GM18907 (cell line): ENCODE measurements around the gene PGS1.

ENCODE experiments used
- ATAC-seq: cut with Tn5 transposase; IDR thresholded peaks from one replicate; pipeline ENCODE4 v1.9.1; 2021; ENCODE audit warnings: mild to moderate bottlenecking, moderate library complexity; ENCODE audit not compliant: unreplicated experiment

Gene PGS1

DNA sequence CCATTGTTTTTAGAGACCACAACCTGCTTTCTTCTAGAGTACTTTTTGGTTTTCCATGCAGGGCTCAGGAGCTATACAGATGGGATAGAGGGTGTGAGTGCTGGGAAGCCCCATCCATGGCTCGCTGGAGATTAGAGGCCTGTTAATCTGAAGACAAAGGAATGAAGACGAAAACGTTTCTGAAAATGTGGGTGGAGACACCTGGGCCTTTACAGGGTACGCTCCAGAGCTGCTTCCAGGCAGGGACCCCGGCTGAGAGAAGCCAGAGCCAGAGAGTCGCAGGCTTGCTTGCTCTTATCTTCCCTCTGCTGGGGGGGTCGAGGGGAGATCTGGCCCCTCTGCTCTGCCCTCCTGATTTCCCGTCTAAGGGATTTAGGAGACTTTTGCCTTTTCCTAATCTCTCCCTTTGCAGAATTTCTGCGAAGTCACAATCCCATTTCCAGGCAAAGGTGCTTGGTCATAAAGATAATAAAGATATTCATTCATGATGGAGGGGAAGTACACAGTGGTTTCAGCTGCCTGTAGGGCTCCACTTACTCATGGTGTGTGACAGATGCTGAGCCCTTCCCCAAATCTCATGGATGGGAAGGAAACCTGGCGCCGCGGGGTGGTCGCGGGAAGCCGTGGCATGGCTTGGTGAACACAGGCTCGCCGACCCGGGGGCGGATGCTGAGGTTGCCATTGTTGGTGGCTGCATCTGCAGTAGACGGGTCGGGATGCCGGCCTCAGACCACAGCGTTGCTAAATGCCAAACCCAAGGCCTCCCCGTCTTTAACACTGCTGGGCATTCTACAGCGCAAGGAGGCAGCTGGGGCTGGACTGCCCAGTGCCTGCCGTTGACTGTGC, 13.8 kb upstream of the PGS1 start:
- no peak for ATAC-seq

DNA sequence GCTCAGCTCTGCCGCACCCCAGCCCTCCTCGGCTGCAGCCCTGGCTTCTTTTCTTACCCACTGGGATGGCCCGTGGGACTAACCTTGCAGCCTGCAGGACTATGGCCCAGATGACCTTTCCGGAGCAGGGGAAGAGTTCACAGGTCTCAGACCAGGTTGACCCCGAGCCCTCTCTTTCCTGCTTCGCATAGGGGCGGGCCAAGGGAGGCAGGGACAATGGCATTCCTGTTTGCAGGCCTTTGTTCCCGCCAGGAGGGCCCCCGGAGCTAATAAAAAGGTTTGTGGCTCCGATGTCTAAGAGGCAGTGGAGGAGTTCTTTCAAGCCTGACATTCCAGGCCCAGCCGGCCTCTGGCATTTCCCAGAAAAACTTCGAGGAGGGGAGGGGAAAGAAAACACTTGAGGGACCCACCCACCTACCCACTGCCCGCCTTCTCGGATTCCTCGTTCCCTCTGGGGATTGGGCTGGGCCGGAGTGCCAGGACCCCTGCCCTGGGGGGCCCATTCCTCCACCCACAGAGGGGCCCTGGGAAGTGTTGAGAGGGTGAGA, 12.8 kb upstream of the PGS1 start:
- ATAC-seq, result no peak

DNA sequence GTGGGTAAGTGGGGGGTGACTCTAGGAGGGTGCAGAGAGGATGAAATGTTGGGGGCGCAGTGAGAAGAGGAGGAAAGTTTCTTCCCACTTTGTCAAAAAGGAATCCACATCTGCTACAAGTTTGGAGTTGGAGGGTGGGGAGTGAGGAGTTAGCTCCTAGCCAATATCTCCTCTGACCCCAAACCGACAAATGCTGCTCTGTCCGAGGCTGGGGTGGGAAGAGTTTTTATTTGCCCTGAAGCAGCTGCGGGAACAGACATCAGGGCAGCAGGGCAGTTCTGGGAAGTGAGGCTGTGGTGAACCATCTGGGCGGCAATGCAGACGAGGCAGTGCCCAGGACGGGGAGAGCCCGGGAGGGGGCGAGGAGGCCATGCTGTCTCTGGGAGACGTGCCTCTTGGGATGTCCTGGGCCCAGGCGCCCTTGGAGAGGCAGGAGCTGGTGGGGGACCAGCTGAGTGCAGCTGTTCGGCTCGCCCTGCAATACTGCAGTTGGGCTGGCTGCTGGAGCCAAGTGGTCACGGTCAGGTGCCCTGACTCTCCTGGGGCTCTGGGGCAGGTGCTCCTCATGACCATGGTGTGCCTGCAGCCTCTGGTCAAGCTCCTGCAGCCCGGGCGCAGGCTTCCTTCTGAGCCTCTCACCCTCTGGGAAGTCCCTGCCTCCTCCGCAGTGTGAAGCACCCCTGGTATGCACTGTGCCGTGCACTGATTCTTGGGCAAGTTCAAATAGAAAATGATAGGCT, 12.2 kb upstream of the PGS1 start:
- ATAC-seq, result no peak

DNA sequence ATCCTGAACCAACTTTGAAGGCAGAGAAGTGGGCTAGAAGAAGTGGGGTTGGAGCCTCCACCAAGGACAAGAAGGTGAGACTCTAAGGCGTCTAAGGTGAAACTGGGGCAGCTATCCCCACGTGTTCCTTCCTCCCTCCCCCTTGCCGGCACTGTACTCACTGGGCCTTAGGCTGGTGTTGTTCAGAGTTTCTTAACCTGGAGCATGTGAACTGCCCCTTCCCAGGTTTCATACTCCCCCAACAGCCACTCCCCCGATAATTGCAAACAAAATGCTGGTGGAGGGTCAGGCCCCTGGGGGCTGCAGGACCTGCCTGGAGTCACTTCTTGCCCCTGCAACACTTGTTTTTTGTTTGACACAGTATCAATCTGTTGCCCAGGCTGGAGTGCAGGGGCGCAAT, 11.3 kb upstream of the PGS1 start:
- no peak for ATAC-seq

DNA sequence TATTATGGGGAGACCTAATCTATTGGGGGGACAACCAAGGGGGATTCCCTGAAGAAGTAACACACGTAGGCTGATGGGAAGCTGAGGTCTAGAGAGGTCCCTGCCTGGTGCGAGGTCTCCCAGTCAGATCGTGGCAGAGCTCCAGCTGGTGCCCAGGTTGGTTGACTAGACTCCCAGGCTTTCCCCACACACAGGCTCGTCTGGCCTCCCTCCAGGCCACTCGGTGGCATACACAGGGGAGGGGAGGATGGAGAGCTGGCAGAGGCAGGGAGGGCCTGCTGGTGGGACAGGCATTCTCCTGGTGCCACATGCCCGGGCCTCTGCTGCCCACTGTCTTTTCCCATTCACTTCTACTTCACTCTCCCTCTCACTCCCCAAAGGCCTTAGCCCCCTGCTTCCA, 10.1 kb upstream of the PGS1 start:
- ATAC-seq, result no peak

DNA sequence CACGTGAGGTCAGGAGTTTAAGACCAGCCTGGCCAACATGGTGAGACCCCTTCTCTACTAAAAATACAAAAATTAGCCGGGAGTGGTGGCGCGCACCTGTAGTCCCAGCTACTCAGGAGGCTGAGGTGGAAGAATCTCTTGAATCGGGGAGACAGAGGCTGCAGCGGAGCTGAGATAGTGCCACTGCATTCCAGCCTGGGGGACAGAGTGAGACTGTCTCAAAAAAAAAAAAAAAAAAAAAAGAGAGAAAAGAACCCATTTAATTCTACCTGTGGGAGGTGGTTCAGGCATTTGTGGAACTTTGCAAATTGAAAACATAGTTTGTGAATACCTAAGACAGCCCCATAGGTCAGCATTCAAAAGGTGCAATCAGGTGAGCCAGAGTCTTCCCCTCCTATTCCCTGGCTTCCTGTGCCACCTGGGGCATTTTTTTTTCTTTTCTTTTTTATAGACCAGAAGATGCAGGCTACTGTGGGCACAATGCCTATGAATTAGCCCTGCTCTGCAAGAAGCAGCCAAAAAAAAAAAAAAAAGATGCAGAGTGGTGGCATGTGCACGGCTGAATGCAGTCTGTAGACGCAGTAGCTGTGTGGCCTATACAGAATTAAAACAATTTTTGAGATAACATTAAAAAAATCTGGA, 9.5 kb upstream of the PGS1 start:
- no peak for ATAC-seq

DNA sequence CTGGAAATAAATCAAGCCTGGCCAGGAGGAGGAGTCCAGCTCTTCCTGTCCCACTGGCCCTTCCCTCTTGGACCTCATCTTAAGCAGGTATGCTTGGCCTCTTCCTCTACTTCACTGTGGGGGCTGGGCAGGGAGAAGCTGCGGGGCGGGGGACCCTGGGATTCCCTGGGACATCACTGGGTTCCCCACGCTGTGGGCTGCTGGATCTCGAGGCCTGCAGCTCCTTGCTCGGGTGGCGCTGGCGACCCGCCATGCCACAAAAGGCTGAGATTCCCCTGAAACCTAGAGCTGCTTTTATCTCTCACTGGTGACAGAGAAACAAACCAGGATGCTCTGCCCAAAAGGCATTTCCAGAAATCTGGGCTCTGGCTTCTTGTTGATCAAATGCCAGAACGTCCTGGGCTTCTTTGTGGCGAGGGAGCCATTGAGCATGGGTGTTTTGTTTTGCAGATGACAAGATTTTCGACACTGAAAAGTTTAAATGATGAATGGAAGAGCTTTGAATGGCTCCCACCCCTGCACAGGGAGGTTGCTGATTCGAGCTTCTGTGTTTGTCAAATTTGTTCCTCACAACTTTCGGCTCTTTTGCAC, 8.6 kb upstream of the PGS1 start:
- no peak for ATAC-seq

DNA sequence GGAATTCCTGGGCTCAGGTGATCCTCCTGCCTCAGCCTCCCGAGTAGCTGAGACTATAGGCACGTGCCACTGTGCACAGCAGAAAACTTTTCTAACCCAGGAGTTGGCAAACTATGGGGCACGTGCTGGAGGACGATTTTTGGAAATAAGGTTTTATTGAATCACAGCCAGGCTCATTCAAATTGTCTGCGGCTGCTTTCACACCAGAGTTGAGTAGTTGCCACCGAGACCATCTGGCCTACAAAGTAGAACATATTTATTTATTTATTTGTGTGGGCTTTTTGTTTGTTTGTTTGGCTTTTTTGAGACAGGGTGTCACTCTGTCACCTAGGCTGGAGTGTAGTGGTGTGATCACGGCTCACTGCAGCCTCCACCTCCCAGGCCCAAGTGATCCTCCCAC, 7.4 kb upstream of the PGS1 start:
- no peak for ATAC-seq

DNA sequence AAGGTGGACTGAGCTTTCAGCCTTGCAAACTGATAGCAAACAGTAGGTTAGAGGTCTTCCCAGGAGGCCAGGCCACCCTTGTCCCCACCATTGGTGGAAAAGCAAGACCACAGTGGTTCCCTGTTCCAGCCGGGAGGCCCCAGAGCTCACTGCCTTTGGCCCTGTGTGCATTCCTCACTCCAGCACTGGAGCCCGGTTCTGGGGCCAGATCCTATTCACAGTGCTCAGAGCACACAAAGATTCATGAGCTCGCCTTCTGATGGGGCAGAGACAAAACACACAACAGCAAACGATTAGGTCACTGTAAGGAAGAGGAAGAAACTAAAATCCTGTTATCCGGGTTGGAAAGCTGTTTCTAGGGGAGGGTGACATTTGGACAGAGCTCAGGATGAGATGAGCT, 5.6 kb upstream of the PGS1 start:
- ATAC-seq, result no peak

DNA sequence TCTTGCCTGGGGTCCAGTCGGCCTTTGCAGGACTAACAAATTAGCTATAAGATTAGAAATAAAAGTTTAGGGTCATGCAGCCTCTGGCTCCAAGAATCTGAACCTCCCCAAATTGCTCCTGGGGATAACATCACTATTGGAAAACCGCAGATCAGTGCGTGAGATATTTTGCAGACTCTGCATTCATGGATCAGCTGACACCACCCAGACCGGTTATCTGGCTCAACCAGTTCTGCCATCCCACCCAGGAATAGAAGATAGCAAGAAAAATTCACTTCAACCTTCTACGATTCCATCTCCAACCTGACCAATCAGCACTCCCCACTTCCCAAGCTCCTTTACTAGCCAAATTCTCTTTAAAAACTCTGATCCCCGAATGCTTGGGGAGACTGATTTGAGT, 4.3 kb upstream of the PGS1 start:
- ATAC-seq, result no peak

DNA sequence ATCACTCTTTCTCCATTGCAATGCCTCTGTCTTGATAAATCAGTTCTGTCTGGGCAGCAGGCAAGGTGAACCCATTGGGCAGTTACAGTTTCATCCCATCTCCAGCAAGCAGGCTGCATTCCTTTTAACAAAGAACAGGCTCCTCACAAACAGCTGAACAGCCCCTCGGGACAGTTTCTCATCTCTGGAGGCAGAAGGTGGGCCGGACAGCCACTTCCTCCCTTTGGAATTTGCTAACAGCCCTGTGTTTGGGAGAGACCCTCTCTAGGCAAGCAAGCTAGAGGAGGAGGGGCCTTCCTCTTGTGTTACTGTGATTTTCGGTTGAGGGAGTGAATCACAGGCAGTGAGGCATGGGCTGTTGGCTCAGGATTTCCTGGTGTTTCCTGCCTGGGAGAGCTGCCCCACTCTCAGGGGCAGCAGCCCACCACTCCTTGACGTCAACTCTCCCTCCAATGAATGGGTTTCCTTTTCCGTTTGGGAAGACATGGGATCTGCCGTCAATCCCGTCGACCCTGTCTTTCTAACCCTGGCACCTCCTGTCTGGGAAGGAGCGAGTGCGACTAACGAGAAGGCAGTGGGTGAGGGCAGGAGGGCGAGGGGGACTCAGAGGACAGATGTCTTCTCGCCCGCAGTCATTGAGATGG, 3.7 kb upstream of the PGS1 start:
- no peak for ATAC-seq

DNA sequence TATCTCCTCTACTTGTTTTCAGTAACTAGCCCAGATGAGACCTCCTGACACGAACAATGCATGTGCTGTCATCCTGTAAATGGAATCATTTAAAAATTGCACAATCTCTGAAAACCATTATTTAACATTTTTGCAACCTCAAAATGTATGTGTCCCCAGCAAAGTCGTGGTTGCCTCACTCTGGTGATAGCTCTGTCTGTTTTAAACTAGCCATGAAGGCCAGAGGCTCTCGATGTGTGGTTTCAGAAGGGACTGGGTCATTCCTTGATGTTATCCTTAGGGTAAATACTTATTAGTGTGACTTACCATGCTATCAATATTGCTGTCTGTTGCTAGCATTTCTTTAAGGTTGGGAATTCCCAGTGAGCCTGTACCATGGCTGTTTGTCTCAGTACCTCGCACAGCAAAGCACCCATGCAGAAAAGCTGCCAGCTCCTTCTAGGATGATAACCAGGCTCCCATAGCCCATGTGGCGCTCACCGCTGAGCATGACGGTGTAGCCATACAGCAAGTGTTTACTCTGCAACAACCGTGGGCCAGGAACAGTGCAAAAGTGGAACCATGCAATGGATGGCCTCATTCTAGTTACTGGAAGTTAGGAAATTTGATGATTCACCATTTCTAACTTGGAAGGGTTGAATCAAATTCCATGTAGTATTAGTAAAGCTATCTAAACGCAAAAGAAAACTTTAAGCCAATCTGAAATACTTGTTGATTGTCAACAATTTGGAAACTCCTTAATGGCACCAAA, 2.9 kb upstream of the PGS1 start:
- ATAC-seq, result no peak

DNA sequence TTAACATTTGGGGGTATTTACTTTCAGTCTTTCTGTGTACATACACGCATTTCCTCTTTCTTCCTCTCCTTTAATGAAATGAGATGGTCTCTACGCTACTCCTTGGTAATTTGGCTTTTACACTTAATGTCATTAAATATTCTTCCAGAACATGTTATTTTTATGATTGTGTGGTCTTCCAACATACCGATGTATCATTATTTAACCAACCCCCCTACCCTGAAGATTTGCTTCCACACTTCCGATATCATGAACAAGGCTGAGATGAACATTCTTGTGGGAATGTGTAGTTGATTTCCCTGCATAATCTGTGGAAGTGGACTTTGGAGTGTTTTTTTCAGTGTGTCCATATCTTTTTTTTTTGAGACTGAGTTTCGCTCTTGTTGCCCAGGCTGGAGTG, 2.3 kb upstream of the PGS1 start:
- no peak for ATAC-seq

DNA sequence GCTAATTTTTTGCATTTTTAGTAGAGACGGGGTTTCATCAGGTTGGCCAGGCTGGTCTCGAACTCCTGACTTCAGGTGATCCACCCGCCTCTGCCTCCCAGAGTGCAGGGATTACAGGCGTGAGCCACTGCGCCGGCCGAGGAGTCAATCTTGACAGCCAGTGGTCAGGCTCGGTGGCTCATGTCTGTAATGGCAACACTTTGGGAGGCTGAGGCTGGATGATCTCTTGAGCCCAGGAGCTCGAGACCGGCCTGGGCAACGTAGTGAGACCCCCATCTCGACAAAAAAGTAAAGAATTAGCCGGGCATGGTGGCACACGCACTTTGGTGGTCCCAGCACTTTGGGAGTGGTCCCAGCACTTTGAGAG, 608 bp upstream of the PGS1 start:
- ATAC-seq, result no peak

DNA sequence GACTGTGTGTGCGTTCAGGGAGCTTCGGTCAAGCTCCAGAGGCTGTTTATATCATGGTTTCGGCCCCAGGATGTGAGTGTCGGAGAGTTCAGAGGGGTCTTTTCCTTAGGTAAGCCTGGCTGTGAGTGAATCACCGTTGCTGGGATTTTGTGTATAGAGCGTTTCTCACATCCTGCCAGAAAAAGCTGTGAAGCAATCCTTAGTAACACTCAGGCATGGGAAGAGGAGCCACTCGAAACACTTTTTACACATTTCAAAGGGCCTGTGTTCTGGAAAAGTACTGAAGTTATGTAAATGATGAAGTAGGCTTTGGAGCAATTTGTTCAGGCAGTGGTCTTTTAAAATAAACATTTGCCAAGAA, 662 bp downstream of the PGS1 start:
- no peak for ATAC-seq

DNA sequence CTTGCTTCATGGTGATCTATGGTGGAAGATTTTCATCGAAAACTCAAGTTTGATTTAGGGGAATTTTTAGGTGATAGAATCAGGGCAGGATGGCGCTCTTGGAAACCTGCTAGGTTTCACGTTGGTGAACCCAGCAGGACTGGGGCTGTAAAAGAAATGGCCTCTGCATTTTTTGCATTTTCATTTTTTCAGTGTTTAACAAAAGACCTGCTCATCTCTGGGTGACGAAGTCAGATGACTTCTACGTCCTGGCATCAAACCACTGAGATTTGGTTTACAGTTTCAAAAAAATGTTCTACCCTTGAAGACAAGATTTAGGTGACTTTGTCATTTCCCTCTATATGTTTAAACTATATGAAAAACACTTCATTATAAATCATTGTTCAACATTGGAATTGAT, 1.9 kb downstream of the PGS1 start:
- no peak for ATAC-seq

DNA sequence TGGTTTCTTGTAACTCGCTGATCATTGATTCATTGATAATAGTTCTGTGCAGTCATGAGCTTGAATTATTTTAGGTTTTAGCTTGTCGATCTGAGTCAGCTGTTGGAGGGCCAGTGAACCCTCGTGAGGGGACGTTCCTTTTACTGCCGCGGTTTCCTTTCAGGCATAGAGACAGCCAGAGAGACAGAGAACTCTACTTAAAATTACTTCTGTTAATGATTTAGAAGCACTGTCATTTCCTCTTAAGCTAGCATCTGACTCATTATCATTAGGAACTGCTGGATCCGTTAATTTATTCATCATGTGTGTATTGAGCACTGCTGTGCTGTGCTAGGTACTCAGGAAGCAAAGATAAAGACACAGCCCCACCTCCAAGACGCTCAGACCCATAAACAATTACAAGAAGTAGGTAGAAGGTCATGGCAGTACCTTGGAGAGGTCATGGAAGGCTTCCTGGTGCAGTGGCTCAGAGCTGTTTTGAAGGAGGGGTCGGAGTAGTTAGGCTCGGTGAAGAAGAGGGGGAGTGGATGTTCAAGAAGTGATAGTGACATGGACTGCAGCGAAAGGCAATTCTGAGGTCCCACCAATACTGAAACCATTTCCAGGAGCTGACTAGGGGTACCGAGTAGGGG, 3.3 kb downstream of the PGS1 start:
- no peak for ATAC-seq

DNA sequence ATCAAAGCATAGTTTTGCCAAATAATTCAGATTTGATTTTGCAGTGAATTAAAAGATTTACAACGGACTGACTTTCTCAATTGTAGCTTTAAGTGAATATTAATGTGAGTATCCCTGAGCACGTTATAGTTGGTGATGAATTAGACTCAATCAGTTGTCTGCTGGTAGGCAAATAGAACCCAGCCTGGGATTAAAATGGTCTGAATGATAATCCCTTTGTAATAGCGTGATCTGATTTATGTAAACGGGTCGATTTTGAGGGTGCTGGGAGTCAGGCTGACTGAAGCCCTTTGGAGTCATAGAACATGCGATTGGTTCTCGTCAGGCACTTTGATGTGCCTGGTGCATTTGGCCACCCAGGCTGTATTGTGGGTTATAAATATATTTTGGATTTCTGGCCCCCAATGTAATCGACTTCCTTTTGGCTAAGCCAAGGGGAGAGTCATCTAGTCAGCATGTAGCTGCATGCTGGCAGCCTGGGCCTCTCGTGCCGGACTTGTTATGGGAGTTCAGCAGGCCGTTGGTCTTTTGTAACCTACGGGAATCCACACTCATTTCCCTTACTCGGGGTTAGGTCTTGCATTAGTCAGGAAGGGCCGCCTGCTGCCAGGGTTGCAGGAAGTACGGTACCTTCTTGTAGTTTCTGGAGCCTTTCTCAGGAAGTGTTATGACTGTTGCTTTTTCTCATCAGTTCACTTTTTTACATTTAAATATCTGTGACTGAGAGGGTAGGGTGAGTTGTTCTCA, 5.4 kb downstream of the PGS1 start:
- ATAC-seq, result no peak
